ENCODE data around the gene ITPR1.

DNA sequence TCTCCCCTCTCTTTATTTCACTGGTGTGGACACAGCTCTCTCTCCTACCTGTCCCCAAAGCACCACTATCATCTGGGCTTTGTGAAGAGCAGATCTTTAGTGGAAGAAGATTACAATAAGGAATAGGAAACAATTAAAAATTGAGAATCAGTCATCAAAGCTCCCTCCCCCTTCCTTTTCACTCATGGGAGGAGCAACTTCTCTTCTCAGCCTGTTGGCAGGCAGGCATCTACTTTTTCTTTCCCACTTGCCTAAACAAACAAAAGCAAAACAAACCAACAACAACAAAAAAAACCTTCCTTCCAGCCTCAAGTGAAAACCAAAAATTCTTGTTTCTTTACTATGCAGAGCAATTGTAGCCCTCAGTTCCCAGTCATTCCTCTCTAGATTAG, 360.6 kb downstream of the ITPR1 start:
- no peak for TF ChIP-seq YY1 (IDR thresholded peaks at IDR 0.05; ENCODE audit: insufficient read depth, insufficient read length)
- no peak for TF ChIP-seq ZNF274 (IDR thresholded peaks at IDR 0.05; ENCODE audit: low read depth, low read length)
